ENCODE results near the gene NR2F1-AS1.

NR2F1-AS1 gene

DNA sequence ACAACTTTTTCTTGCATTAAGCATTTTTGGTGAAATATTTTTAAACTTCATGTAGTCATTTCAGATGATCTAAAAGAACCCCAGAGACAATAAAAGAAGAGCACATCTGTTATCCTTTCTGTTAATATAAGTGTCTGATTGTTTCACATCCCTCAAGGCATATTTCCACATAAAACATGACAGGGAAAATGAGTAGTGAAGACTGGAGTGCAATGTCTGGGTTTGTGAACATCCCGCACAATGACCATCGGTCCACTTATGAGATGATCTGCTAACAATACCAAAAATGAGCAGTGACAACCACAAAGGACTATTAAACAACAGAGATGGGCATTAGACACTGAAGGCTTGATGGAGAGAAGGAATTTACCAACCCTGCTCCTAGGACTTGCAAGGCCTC, 209.1 kb downstream of the NR2F1-AS1 start:
- DNase-seq: no peak

DNA sequence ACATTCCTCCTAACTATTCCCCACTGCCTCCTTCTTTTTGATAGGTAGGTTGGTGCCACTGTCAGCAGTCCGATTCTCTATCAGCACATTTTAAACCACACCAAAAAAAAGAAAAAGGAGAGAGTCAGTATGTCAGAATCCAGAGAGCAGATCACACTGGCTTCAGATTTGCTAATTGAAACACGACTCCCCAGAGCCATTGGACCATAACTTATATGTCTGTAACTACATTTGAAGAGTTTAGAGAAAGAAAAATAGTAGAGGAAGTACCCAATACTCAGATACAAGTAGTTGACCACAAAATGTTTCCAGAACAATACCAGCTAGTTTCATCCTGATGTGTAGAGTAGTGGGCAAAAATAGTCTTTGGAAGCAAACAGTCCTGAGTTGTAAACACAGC, 216.6 kb downstream of the NR2F1-AS1 start:
- DNase-seq: no peak

- DNase-seq: no peak
These were observed 220.5 kb downstream of the NR2F1-AS1 start for GRCh38 chr5:93360436-93361088.

DNA sequence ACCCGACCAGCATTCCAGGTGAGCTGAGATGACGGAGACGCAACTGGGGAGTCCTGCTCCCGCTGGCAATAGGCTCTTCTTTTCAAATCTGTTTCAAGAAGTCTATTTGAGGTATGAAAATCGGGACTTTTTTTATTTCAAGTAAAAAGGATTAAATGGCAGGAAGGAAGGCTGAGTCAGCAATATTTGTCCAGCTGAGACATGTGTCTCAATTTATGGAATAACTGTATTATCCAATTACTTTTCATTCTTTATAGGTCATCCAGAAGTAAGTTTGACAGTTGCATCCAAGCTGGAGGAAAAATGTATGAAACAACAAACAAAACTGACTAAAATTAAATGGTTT, 221.1 kb downstream of the NR2F1-AS1 start:
- DNase-seq: no peak

All from activated effector memory CD4-positive, alpha-beta T cell treated with Interleukin-2 at 50 U/mL for 16 hours (primary cell).